ENCODE measurements around the gene HYI.

Gene HYI

DNA sequence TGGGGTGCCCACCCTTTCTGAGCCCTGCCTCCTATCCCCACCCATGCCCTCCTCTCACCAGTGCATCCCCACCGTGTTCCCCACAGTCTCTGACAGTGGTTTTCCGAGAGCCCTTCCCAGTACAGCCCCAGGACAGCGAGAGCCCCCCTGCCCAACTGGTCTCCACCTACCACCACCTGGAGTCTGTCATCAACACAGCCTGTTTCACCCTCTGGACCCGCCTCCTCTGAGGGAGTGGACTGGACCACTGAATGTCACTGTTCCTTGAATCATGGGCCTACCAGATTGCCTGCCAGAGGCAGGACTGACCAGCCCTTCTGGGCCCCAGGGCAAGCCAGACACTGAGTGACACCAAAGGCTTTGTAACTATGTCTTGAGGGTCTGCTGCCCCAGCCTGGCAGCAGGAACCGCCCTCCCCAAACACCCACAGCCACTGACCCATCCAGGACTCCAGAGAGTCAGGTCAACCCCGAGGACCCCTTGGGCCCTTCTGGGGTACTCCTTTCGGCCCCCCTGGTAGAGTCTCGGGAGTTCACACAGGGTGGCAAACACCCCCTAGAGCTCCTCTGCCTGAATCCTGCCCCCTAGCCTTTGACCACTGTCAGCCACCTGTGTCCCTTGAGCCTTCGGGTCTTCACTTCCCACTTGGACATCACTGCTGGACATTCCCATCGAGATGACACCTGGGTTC is 3.3 kb downstream of the HYI start:
- no peak overlapping the region for H3K4me3 Mint-ChIP-seq
- H3K36me3 Mint-ChIP-seq (ENCODE audit: low read depth), result peaks cover 58% of the 10 kb centered on the region
- peaks cover 23% of the 10 kb centered on the region for H3K4me1 Mint-ChIP-seq
- H3K27ac Mint-ChIP-seq, result no peak overlapping the region
- H3K9me3 Mint-ChIP-seq, result peaks cover 3% of the 10 kb centered on the region
- no peaks in the 10 kb centered on the region for H3K27me3 Mint-ChIP-seq (ENCODE audit: low read depth)
- TF ChIP-seq, protein P1, sequence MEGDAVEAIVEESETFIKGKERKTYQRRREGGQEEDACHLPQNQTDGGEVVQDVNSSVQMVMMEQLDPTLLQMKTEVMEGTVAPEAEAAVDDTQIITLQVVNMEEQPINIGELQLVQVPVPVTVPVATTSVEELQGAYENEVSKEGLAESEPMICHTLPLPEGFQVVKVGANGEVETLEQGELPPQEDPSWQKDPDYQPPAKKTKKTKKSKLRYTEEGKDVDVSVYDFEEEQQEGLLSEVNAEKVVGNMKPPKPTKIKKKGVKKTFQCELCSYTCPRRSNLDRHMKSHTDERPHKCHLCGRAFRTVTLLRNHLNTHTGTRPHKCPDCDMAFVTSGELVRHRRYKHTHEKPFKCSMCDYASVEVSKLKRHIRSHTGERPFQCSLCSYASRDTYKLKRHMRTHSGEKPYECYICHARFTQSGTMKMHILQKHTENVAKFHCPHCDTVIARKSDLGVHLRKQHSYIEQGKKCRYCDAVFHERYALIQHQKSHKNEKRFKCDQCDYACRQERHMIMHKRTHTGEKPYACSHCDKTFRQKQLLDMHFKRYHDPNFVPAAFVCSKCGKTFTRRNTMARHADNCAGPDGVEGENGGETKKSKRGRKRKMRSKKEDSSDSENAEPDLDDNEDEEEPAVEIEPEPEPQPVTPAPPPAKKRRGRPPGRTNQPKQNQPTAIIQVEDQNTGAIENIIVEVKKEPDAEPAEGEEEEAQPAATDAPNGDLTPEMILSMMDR (IDR thresholded peaks at IDR 0.05; ENCODE audit: unreplicated experiment in 3 of 3), result no peak

DNA sequence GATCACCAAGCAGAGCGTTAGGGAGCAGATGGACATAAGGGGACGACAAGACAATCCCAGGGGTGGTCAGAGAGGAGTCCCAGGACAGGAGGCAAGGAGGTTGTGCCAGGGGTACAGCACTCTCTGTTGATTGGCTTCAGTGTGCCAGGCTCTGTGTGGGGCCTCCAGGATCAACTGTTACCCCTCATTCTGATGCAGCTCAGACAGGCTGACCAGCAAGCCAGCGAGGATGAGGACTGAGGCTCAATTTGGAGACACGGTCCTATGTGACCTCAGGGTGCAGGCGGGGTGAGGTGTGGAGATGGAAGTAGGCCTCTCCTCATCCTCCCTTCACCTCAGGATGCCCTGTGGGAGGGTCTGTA is 4.0 kb downstream of the HYI start:
- Mint-ChIP-seq H3K4me1 (peaks cover 21% of the 10 kb centered on the region), H3K4me3 (peak overlapping the region in 1 of 3 experiments; percentile 4), H3K36me3 (ENCODE audit: low read depth) (peaks cover 61% of the 10 kb centered on the region), H3K27ac (no peak overlapping the region), H3K9me3 (peaks cover 3% of the 10 kb centered on the region), H3K27me3 (ENCODE audit: low read depth) (no peaks in the 10 kb centered on the region)
- TF ChIP-seq, protein P1 (IDR thresholded peaks at IDR 0.05; ENCODE audit: unreplicated experiment in 3 of 3), result no peak

DNA sequence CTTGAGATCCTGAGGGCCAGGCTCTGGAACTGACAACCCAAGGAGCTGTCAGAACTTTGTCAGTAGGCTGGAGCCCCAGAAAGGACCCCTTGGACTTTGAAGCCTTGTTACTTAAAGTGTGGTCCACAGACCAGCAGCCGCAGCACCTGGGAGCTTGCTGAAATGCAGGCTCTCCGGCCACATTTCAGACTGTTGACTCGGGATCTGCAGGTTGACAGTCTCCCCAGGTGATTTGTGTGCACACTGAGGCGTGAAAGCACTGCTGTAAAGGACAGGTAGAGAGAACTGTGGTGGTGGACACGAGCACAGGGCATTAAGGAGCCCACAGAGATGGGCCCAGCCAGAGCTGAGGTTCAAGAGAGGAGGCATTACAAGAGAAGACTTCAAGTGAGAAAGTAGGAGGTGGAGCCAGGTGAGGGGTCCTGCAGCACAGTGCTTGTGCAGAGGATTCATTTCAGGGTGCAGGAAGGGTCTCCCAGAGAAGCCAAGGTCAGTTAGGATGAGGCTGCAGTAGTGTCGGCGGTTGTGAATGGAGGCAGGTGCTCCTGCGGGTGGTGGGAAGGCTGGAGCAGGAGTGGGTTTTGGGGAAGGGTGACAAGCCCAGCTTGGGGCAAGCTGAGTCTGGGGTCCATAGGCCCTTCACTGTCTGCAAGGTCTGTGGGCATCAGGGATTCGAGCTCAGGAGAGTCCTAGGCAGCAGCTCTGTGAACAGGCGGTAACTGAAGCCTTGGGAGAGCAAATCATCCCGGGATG is 4.6 kb downstream of the HYI start:
- H3K27me3 Mint-ChIP-seq (ENCODE audit: low read depth), result no peaks in the 10 kb centered on the region
- H3K9me3 Mint-ChIP-seq, result no peaks in the 10 kb centered on the region
- H3K27ac Mint-ChIP-seq, result peak overlapping the region in 1 of 3 experiments; percentile 23
- peak overlapping the region; percentile 7 to 58 (median 54) for H3K4me3 Mint-ChIP-seq
- TF ChIP-seq, protein P1 (IDR thresholded peaks at IDR 0.05; ENCODE audit: unreplicated experiment in 3 of 3), result no peak
- peaks cover 67% of the 10 kb centered on the region for H3K36me3 Mint-ChIP-seq (ENCODE audit: low read depth)
- H3K4me1 Mint-ChIP-seq, result peaks cover 18% of the 10 kb centered on the region

DNA sequence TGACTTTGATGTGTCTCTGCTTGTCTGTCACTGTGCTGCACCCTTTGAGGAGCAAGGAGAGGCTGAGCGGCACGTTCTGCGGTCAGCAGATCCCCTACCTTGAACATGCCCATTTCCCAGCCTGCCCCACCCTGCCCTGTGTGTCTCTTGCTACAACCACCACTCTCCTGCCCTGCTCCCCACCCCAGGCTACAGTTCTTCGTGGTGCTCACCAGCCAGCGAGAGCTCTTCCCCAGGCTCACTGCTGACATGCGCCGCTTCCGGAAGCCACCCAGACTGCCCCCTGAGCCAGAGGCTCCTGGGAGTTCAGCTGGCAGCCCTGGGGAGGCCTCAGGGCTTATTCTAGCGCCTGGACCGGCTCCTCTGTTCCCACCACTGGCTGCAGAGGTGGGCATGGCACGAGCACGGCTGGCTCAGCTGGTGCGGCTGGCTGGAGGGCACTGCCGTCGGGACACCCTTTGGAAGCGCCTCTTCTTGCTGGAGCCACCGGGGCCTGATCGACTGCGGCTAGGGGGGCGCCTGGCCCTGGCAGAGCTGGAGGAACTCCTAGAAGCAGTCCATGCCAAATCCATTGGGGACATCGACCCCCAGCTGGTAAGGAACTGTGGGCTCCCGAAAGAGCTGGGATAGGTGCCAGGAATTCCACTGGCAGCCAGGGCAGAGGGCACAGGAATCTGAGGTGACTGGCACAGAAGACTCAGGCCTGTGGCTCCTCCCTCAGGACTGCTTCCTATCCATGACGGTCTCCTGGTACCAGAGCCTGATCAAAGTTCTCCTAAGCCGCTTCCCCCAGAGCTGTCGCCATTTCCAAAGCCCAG is 5.6 kb downstream of the HYI start:
- no peaks in the 10 kb centered on the region for H3K27me3 Mint-ChIP-seq (ENCODE audit: low read depth)
- no peak overlapping the region for H3K27ac Mint-ChIP-seq
- TF ChIP-seq, protein P1 (IDR thresholded peaks at IDR 0.05; ENCODE audit: unreplicated experiment in 3 of 3), result no peak
- no peaks in the 10 kb centered on the region for H3K9me3 Mint-ChIP-seq
- peaks cover 14% of the 10 kb centered on the region for H3K4me1 Mint-ChIP-seq
- H3K4me3 Mint-ChIP-seq, result no peak overlapping the region
- H3K36me3 Mint-ChIP-seq (ENCODE audit: low read depth), result peaks cover 77% of the 10 kb centered on the region

DNA sequence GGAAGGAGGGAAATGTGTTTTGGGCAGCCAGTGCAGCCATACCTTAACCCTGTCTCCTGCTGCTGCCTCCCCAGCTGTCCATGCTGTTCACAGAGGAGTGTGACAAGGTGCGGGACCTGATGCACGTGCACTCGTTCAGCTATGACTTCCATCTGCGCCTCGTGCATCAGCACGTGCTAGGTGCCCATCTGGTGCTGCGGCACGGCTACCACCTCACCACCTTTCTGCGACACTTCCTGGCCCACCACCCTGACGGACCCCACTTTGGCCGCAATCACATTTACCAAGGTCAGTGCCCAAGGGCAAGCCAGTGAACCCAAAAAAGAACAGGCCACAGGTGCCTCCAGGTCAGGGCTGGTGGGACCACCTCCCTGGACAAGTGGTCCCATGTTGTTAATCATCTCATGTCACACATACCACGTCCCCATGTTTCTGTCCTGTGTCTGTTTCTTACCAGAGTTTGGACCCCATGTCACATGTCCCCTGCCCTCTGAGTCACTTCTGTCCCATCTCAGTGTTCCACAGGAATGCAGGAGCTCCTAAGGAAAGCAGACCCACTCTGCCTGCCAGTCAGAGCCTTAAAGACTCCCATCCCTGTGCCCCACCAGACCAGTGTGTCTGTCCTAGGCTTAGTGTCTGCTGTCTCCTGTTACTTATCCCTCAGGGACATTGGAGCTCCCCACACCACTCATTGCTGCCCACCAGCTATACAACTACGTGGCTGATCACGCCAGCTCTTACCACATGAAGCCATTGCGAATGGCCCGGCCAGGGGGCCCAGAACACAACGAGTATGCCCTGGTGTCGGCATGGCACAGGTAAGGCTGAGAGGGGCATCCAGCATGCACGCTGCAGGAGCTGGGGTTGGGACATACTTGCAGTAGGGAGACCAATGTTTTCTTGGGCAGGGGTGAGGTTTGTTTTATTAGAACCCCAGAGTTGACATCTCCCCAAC is 6.6 kb downstream of the HYI start:
- H3K9me3 Mint-ChIP-seq, result no peaks in the 10 kb centered on the region
- peaks cover 7% of the 10 kb centered on the region for H3K4me1 Mint-ChIP-seq
- H3K27me3 Mint-ChIP-seq (ENCODE audit: low read depth), result no peaks in the 10 kb centered on the region

More for the DNA sequence above, 6.6 kb downstream of the HYI start:
- Mint-ChIP-seq H3K4me3 (no peak overlapping the region), H3K36me3 (ENCODE audit: low read depth) (peaks cover 79% of the 10 kb centered on the region), H3K27ac (no peak overlapping the region)
- TF ChIP-seq, protein P1 (IDR thresholded peaks at IDR 0.05; ENCODE audit: unreplicated experiment in 3 of 3), result no peak
